HG02840 (cell line): Measurements from ENCODE around the gene ACOXL.
"Not testable (repeated sequence)": the region's sequence is repeated elsewhere in the genome, so short reads cannot be mapped to it uniquely, and the experiment has no call there.

Source experiments
- ATAC-seq: cut with Tn5 transposase; IDR thresholded peaks from one replicate; pipeline ENCODE4 v1.9.1; 2021; ENCODE audit warnings: mild to moderate bottlenecking, moderate library complexity, moderate number of reproducible peaks; ENCODE audit not compliant: unreplicated experiment, low FRiP score

The ACOXL gene

GRCh38 chr2:111029181-111029927 lies 297.0 kb downstream of the ACOXL start:
- no peak for ATAC-seq

- ATAC-seq = peak; percentile 53
Measured at GRCh38 chr2:111030260-111030891, 298.0 kb downstream of the ACOXL start.

GRCh38 chr2:111030945-111031344 lies 298.6 kb downstream of the ACOXL start:
- no peak for ATAC-seq

GRCh38 chr2:111031546-111032478 lies 299.4 kb downstream of the ACOXL start:
- no peak for ATAC-seq

GRCh38 chr2:111032721-111033429 lies 300.5 kb downstream of the ACOXL start:
- ATAC-seq = no peak

GRCh38 chr2:111034146-111034545 lies 301.8 kb downstream of the ACOXL start:
- ATAC-seq = no peak

GRCh38 chr2:111034606-111035005 lies 302.2 kb downstream of the ACOXL start:
- ATAC-seq = no peak

GRCh38 chr2:111035830-111036441 lies 303.6 kb downstream of the ACOXL start:
- no peak for ATAC-seq

GRCh38 chr2:111037128-111037527 lies 304.8 kb downstream of the ACOXL start:
- no peak for ATAC-seq

- ATAC-seq = no peak
Measured at GRCh38 chr2:111039628-111040383, 307.4 kb downstream of the ACOXL start.

- no peak for ATAC-seq
Measured at GRCh38 chr2:111041398-111042202, 309.2 kb downstream of the ACOXL start.

- no peak for ATAC-seq
Measured at GRCh38 chr2:111042261-111042660, 309.9 kb downstream of the ACOXL start.

GRCh38 chr2:111042772-111043771 lies 310.7 kb downstream of the ACOXL start:
- ATAC-seq = no peak

GRCh38 chr2:111044066-111044465 lies 311.7 kb downstream of the ACOXL start:
- ATAC-seq = no peak

- not testable (repeated sequence) for ATAC-seq
Measured at GRCh38 chr2:111045236-111045635, 312.9 kb downstream of the ACOXL start.

GRCh38 chr2:111045771-111046444 lies 313.5 kb downstream of the ACOXL start:
- no peak for ATAC-seq

- ATAC-seq = no peak
Measured at GRCh38 chr2:111046670-111047069, 314.3 kb downstream of the ACOXL start.
